ENCODE results near the gene ALK.

The ALK gene

DNA sequence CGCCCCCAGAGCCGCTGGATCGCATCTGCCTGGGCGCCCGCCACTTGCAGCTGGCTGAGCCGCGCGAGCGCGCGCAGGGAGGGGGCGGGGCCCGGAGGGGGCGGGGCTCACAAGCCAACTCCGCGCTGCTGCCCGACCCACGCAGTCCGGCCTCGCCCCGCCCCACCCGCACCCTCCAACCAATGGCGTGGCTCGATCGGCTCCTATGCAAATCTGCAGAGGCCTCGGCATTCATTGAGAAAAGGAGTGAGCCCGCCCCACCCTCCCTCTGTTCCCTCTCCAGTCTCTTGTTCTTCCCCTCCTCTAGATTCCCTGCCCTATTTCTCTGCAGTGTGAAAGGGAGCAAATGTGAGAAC is at the start of gene ALK:
TSS of gene ALK (minus strand) at position 27 of the 356 bp plus-strand sequence. CDS start 927 bp downstream, outside the sequence.
- Histone ChIP-seq H3K4me3 (ENCODE audit: low read length) (no peak within 1 kb of the TSS), H3K9ac (ENCODE audit: low read length) (no peak within 1 kb of the TSS), H3K4me2 (ENCODE audit: low read length) (no peak within 1 kb of the TSS), H2AFZ (ENCODE audit: low read depth, low read length) (no peak within 1 kb of the TSS), H3K4me1 (ENCODE audit: low read length) (no peaks in the 10 kb centered on the region), H4K20me1 (ENCODE audit: insufficient read depth, low read length) (no peaks in the 10 kb centered on the region), H3K27ac (ENCODE audit: low read length) (no peak within 1 kb of the TSS), H3K9me3 (ENCODE audit: insufficient read depth, low read length) (no peaks in the 10 kb centered on the region), H3K27me3 (ENCODE audit: low read depth, low read length) (peaks cover 17% of the 10 kb centered on the region), H3K36me3 (replicated peaks; ENCODE audit: low read depth, low read length) (no peaks in the 10 kb centered on the region), H3K79me2 (ENCODE audit: low read length) (no peaks in the 10 kb centered on the region)
- TF ChIP-seq, protein P1, sequence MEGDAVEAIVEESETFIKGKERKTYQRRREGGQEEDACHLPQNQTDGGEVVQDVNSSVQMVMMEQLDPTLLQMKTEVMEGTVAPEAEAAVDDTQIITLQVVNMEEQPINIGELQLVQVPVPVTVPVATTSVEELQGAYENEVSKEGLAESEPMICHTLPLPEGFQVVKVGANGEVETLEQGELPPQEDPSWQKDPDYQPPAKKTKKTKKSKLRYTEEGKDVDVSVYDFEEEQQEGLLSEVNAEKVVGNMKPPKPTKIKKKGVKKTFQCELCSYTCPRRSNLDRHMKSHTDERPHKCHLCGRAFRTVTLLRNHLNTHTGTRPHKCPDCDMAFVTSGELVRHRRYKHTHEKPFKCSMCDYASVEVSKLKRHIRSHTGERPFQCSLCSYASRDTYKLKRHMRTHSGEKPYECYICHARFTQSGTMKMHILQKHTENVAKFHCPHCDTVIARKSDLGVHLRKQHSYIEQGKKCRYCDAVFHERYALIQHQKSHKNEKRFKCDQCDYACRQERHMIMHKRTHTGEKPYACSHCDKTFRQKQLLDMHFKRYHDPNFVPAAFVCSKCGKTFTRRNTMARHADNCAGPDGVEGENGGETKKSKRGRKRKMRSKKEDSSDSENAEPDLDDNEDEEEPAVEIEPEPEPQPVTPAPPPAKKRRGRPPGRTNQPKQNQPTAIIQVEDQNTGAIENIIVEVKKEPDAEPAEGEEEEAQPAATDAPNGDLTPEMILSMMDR (IDR thresholded peaks at IDR 0.05; ENCODE audit: low read depth, low read length) = no peak
- no peak for TF ChIP-seq EZH2phosphoT487 (IDR thresholded peaks at IDR 0.05; ENCODE audit: low read depth)

DNA sequence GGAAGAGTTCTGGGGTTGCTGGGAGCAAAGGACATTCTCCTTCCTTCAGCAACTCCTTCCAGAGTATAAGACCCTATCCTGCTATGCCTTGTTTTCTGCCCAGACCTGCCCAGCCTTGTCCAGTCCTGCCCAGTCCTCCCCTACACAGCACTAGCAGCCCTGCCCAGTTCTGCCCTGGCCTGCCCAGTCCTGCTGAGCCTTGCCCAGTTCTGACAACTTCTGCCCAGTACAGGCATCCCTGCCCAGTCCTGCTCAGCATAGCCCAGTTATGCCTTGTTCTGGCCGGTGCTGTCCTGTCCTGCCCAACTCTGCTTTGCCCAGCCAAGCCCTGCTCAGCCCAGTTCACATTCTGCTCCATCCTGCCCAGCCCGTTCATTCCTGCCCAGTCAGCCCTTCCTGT is 44.9 kb upstream of the ALK start:
- H3K27ac ChIP-seq (ENCODE audit: low read length) = no peak overlapping the region
- no peak overlapping the region for H3K9ac ChIP-seq (ENCODE audit: low read length)

DNA sequence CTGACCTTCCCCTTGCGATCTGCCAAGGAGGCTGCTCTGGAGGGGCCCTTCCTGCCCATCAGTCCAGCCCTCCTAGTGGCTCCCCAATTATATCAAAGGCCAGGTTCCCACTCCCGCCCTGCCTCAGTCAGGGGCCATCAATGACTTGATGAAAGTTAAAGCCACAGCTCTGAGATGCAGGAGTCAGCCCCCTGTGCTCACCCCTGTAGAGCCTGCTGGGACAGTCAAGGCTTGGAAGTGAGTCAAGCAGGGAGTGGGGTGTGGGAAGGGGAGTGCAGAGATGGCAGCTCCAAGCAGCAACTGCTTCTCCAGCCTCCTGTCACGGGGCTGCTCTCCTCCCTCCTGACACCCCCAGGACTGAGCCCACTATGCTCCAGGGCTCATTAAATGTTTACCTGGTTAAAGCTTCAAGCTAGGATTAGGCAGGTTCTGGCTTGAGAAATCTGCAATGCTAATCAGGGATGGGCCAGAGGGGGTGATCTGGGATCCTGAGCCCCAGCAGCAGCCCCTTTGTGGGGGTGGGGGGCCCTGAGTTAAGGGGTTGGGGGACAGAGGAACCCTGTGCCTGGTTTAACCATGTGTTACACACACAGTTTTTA is 42.7 kb upstream of the ALK start:
- H3K79me2 ChIP-seq (ENCODE audit: low read length) = no peaks in the 10 kb centered on the region
- TF ChIP-seq, protein P1 (IDR thresholded peaks at IDR 0.05; ENCODE audit: low read depth, low read length) = no peak
- H3K9me3 ChIP-seq (ENCODE audit: insufficient read depth, low read length) = no peaks in the 10 kb centered on the region
- H3K9ac ChIP-seq (ENCODE audit: low read length) = no peak overlapping the region
- no peaks in the 10 kb centered on the region for H3K4me1 ChIP-seq (ENCODE audit: low read length)
- no peak overlapping the region for H3K27ac ChIP-seq (ENCODE audit: low read length)
- H3K4me2 ChIP-seq (ENCODE audit: low read length) = no peak overlapping the region
- no peaks in the 10 kb centered on the region for H4K20me1 ChIP-seq (ENCODE audit: insufficient read depth, low read length)
- no peaks in the 10 kb centered on the region for H3K36me3 ChIP-seq (replicated peaks; ENCODE audit: low read depth, low read length)
- H3K4me3 ChIP-seq (ENCODE audit: low read length) = no peak overlapping the region
- no peak overlapping the region for H2AFZ ChIP-seq (ENCODE audit: low read depth, low read length)
- peaks cover 96% of the 10 kb centered on the region for H3K27me3 ChIP-seq (ENCODE audit: low read depth, low read length)

More for the DNA sequence above, 44.9 kb upstream of the ALK start:
- Histone ChIP-seq H3K4me2 (ENCODE audit: low read length) (no peak overlapping the region), H2AFZ (ENCODE audit: low read depth, low read length) (no peak overlapping the region), H3K4me1 (ENCODE audit: low read length) (no peaks in the 10 kb centered on the region), H3K9me3 (ENCODE audit: insufficient read depth, low read length) (no peaks in the 10 kb centered on the region), H3K4me3 (ENCODE audit: low read length) (no peak overlapping the region), H3K36me3 (replicated peaks; ENCODE audit: low read depth, low read length) (no peaks in the 10 kb centered on the region), H3K79me2 (ENCODE audit: low read length) (no peaks in the 10 kb centered on the region), H4K20me1 (ENCODE audit: insufficient read depth, low read length) (no peaks in the 10 kb centered on the region), H3K27me3 (ENCODE audit: low read depth, low read length) (peaks cover 95% of the 10 kb centered on the region)
- TF ChIP-seq, protein P1 (IDR thresholded peaks at IDR 0.05; ENCODE audit: low read depth, low read length) = no peak
- TF ChIP-seq EZH2phosphoT487 (IDR thresholded peaks at IDR 0.05; ENCODE audit: low read depth) = no peak

DNA sequence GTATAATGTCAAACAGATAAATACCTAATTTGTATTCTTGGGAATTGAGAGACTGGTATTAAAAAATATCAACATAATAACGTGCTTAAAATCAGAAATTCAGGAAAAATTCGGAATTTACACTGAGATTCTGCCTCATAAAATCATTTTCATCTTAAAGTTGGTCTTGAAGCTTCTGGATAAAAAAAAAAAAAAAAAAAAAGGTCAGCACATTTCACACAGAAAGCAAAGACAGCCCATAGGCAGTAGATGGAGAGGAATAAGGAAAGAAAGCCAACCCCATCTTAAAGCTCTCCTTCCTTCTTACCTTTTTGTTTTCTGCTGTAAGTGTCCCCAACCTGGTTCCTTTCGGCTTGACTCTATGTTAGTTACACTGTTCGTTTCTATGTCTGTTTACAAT is 41.5 kb upstream of the ALK start:
- no peaks in the 10 kb centered on the region for H3K4me1 ChIP-seq (ENCODE audit: low read length)
- no peak for TF ChIP-seq EZH2phosphoT487 (IDR thresholded peaks at IDR 0.05; ENCODE audit: low read depth)
- TF ChIP-seq, protein P1 (IDR thresholded peaks at IDR 0.05; ENCODE audit: low read depth, low read length) = no peak
- no peak overlapping the region for H3K9ac ChIP-seq (ENCODE audit: low read length)
- no peaks in the 10 kb centered on the region for H3K9me3 ChIP-seq (ENCODE audit: insufficient read depth, low read length)
- no peaks in the 10 kb centered on the region for H4K20me1 ChIP-seq (ENCODE audit: insufficient read depth, low read length)
- H3K4me2 ChIP-seq (ENCODE audit: low read length) = no peak overlapping the region
- no peak overlapping the region for H3K4me3 ChIP-seq (ENCODE audit: low read length)
- no peaks in the 10 kb centered on the region for H3K79me2 ChIP-seq (ENCODE audit: low read length)
- no peak overlapping the region for H2AFZ ChIP-seq (ENCODE audit: low read depth, low read length)
- H3K27me3 ChIP-seq (ENCODE audit: low read depth, low read length) = peaks cover 96% of the 10 kb centered on the region
- no peaks in the 10 kb centered on the region for H3K36me3 ChIP-seq (replicated peaks; ENCODE audit: low read depth, low read length)
- H3K27ac ChIP-seq (ENCODE audit: low read length) = no peak overlapping the region
